K562 (cell line): ENCODE results near the gene CLEC4M.

Experiments
- GABPB2 ChIP-seq: fragments of 250-450 bp; sonication (Bioruptor Pico); conservative IDR thresholded peaks from 2 replicates; pipeline ENCODE4 v1.5.1; 2021; ENCODE audit warnings: mild to moderate bottlenecking
- ILF3 ChIP-seq: fragments of 450-650 bp; IDR thresholded peaks from 2 replicates; pipeline ENCODE4 v1.6.1; 2018; ENCODE audit warnings: antibody characterized with exemption, mild to moderate bottlenecking, moderate library complexity, borderline replicate concordance
- NFXL1 ChIP-seq: fragments of 450-650 bp; formaldehyde crosslinking; IDR thresholded peaks from 2 replicates; pipeline ENCODE4 v1.4.0; 2021; ENCODE audit warnings: mild to moderate bottlenecking
- PHF21A ChIP-seq: fragments of 450-650 bp; IDR thresholded peaks from 2 replicates; pipeline ENCODE4 v1.6.1; 2017; ENCODE audit warnings: low read depth, borderline replicate concordance
- POLR2H ChIP-seq: IDR thresholded peaks from 2 replicates; pipeline ENCODE4 v1.6.1; 2016; ENCODE audit warnings: missing genetic modification characterization, low read depth, mild to moderate bottlenecking, control low read depth, missing compliant biosample characterization, moderate library complexity
- RCOR1 ChIP-seq, 2 experiments: IDR thresholded peaks; 2 replicates each; pipeline ENCODE4 v1.6.1; 2012; ENCODE audit warnings: low read depth in 2 of 2, low read length in 2 of 2, borderline replicate concordance in 1 of 2, improper control_type of control experiment in 1 of 2
- SMAD3 ChIP-seq: fragments of 450-650 bp; formaldehyde crosslinking; conservative IDR thresholded peaks from 2 replicates; pipeline ENCODE4 v1.4.0; 2020; ENCODE audit warnings: mild to moderate bottlenecking
- SMC3 ChIP-seq: conservative IDR thresholded peaks from 2 replicates; pipeline ENCODE4 v1.6.1; 2011; ENCODE audit warnings: low read depth, low read length, improper control_type of control experiment; ENCODE audit not compliant: insufficient read depth
- SP2 ChIP-seq: IDR thresholded peaks from 2 replicates; pipeline ENCODE4 v1.6.1; 2011; ENCODE audit warnings: mild to moderate bottlenecking, low read depth, low read length, moderate library complexity; ENCODE audit not compliant: poor library complexity, severe bottlenecking; ENCODE audit errors: extremely low read depth
- TF ChIP-seq, protein P1 (sequence below), 3 experiments: fragments of 200-800 bp in 1 of 3; sonication (Bioruptor generic) in 1 of 3; sonication (generic) in 1 of 3; formaldehyde crosslinking in 1 of 3; IDR thresholded peaks; 2 replicates each; pipeline versions ENCODE4 v1.6.1 to v1.8.0; 2016 to 2022; ENCODE audit warnings: mild to moderate bottlenecking in 2 of 3, missing compliant biosample characterization in 2 of 3, missing genetic modification characterization in 2 of 3, missing genetic modification reagents in 1 of 3
- TF ChIP-seq, protein P2 (sequence below), 3 experiments: IDR thresholded peaks in 2 of 3; conservative IDR thresholded peaks in 1 of 3; 2 replicates each; pipeline ENCODE4 v1.5.1; 2011 to 2012; ENCODE audit warnings: low read length in 3 of 3, mild to moderate bottlenecking in 3 of 3, control low read depth in 2 of 3, improper control_type of control experiment in 1 of 3, inconsistent platforms in 1 of 3, low read depth in 1 of 3, mixed read lengths in 1 of 3, moderate library complexity in 1 of 3; ENCODE audit not compliant: insufficient read depth in 2 of 3
- TF ChIP-seq, protein P3 (sequence below): fragments of 250-450 bp; sonication (Bioruptor Pico); IDR thresholded peaks from 2 replicates; pipeline ENCODE4 v1.5.0; 2020; ENCODE audit warnings: mild to moderate bottlenecking, borderline replicate concordance

DNA sequence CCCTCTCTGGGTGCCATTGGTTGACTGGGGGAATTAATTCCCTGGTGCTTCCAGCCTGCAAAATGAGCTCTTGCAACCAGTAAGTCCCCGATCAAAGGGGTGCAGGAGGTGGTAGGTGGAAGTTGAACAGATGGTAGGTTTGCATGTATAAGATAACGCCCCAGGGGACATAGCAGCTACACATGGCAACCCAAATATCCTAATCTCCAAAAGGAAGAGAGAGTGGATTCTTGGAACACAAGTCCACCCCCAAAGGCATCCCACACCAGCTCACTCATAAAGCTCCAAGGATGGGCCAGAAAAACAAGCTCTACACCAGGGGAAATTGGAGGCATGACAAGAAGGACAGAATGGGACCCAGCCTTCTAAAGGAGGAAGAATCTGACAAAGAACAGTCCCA lies 20.5 kb upstream of the CLEC4M start:
- TF ChIP-seq, protein P1, sequence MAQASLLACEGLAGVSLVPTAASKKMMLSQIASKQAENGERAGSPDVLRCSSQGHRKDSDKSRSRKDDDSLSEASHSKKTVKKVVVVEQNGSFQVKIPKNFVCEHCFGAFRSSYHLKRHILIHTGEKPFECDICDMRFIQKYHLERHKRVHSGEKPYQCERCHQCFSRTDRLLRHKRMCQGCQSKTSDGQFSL (CRISPR knock-in tag; IDR thresholded peaks at IDR 0.05), result no peak
- TF ChIP-seq, protein P1 (tag; IDR thresholded peaks at IDR 0.05), result no peak
- TF ChIP-seq, protein P2, sequence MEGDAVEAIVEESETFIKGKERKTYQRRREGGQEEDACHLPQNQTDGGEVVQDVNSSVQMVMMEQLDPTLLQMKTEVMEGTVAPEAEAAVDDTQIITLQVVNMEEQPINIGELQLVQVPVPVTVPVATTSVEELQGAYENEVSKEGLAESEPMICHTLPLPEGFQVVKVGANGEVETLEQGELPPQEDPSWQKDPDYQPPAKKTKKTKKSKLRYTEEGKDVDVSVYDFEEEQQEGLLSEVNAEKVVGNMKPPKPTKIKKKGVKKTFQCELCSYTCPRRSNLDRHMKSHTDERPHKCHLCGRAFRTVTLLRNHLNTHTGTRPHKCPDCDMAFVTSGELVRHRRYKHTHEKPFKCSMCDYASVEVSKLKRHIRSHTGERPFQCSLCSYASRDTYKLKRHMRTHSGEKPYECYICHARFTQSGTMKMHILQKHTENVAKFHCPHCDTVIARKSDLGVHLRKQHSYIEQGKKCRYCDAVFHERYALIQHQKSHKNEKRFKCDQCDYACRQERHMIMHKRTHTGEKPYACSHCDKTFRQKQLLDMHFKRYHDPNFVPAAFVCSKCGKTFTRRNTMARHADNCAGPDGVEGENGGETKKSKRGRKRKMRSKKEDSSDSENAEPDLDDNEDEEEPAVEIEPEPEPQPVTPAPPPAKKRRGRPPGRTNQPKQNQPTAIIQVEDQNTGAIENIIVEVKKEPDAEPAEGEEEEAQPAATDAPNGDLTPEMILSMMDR (IDR thresholded peaks at IDR 0.05 in 2 of 3, conservative IDR thresholded peaks at IDR 0.05 in 1 of 3; ENCODE audit: insufficient read depth in 2 of 3, low read depth in 1 of 3, low read length in 3 of 3), result no peak
- TF ChIP-seq PHF21A, result no peak
- TF ChIP-seq RCOR1 (IDR thresholded peaks at IDR 0.05; ENCODE audit: borderline replicate concordance in 1 of 2, low read depth in 2 of 2, low read length in 2 of 2), result no peak
- TF ChIP-seq ILF3, result no peak
- no peak for TF ChIP-seq NFXL1 (CRISPR knock-in tag)
- no peak for TF ChIP-seq SP2
- TF ChIP-seq SMC3, result no peak
- no peak for TF ChIP-seq SMAD3 (CRISPR knock-in tag)
- TF ChIP-seq, protein P3, sequence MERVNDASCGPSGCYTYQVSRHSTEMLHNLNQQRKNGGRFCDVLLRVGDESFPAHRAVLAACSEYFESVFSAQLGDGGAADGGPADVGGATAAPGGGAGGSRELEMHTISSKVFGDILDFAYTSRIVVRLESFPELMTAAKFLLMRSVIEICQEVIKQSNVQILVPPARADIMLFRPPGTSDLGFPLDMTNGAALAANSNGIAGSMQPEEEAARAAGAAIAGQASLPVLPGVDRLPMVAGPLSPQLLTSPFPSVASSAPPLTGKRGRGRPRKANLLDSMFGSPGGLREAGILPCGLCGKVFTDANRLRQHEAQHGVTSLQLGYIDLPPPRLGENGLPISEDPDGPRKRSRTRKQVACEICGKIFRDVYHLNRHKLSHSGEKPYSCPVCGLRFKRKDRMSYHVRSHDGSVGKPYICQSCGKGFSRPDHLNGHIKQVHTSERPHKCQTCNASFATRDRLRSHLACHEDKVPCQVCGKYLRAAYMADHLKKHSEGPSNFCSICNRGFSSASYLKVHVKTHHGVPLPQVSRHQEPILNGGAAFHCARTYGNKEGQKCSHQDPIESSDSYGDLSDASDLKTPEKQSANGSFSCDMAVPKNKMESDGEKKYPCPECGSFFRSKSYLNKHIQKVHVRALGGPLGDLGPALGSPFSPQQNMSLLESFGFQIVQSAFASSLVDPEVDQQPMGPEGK (CRISPR knock-in tag), result no peak
- no peak for TF ChIP-seq GABPB2 (CRISPR knock-in tag)
- no peak for TF ChIP-seq POLR2H (tag)
